ENCODE results near the gene FER. TPM values are rescaled to one million over a fixed set of nuclear protein-coding genes. Genes with fewer than 3 reads are reported as not detected.

Gene FER
- total RNA-seq, 2 experiments from 2014 or later, result 14.2 to 15.9 TPM

- TF ChIP-seq CTCF (IDR thresholded peaks at IDR 0.05), result no peak
- ChIA-PET CTCF (no interaction called here), POLR2A (no interaction called here)
- no peaks in the 10 kb centered on the region for H3K27me3 Mint-ChIP-seq
- Histone ChIP-seq H3K27me3 (ENCODE audit: control insufficient read depth in 1 of 2, insufficient read depth in 2 of 2, low read length in 2 of 2) (no peaks in the 10 kb centered on the region), H3K4me3 (ENCODE audit: low read length) (no peak overlapping the region), H3K27ac (ENCODE audit: low read depth in 1 of 2, low read length in 2 of 2) (no peak overlapping the region), H3K9me3 (ENCODE audit: control insufficient read depth in 1 of 2, insufficient read depth in 1 of 2, low read length in 2 of 2) (no peaks in the 10 kb centered on the region), H3K36me3 (ENCODE audit: insufficient read depth, low read length) (no peaks in the 10 kb centered on the region), H3K4me1 (ENCODE audit: insufficient read depth, low read length) (no peaks in the 10 kb centered on the region)
- no peak overlapping the region for H3K27ac Mint-ChIP-seq
- H3K4me3 Mint-ChIP-seq, result no peak overlapping the region
- intact Hi-C loops (cut with DNase I, micrococcal nuclease), result no loop called here
- DNase-seq, result no peak
- no peaks in the 10 kb centered on the region for H3K9me3 Mint-ChIP-seq
- no peak for ATAC-seq (ENCODE audit: poor library complexity)
- peaks cover 6% of the 10 kb centered on the region for H3K36me3 Mint-ChIP-seq (ENCODE audit: low read depth)
- H3K4me1 Mint-ChIP-seq (ENCODE audit: low read depth), result no peaks in the 10 kb centered on the region
Observed at GRCh38 chr5:109177227-109177626, 429.5 kb downstream of the FER start.

- CTCF ChIA-PET, result no interaction called here
- no peaks in the 10 kb centered on the region for H3K36me3 ChIP-seq (ENCODE audit: insufficient read depth, low read length)
- ATAC-seq (ENCODE audit: poor library complexity), result no peak
- no peaks in the 10 kb centered on the region for H3K4me1 ChIP-seq (ENCODE audit: insufficient read depth, low read length)
- POLR2A ChIA-PET, result no interaction called here
- no peak overlapping the region for H3K4me3 ChIP-seq (ENCODE audit: low read length)
- intact Hi-C loops (cut with DNase I, micrococcal nuclease), result no loop called here
- Mint-ChIP-seq H3K27ac (no peak overlapping the region), H3K9me3 (no peaks in the 10 kb centered on the region), H3K4me1 (ENCODE audit: low read depth) (no peaks in the 10 kb centered on the region), H3K4me3 (no peak overlapping the region), H3K27me3 (no peaks in the 10 kb centered on the region), H3K36me3 (ENCODE audit: low read depth) (peaks cover 8% of the 10 kb centered on the region)
- no peaks in the 10 kb centered on the region for H3K9me3 ChIP-seq (ENCODE audit: control insufficient read depth in 1 of 2, insufficient read depth in 1 of 2, low read length in 2 of 2)
- H3K27ac ChIP-seq (ENCODE audit: low read depth in 1 of 2, low read length in 2 of 2), result no peak overlapping the region
- H3K27me3 ChIP-seq (ENCODE audit: control insufficient read depth in 1 of 2, insufficient read depth in 2 of 2, low read length in 2 of 2), result no peaks in the 10 kb centered on the region
- no peak for TF ChIP-seq CTCF (IDR thresholded peaks at IDR 0.05)
- DNase-seq, result no peak
Observed at GRCh38 chr5:109177782-109178181, 430.1 kb downstream of the FER start.

- Mint-ChIP-seq H3K4me3 (no peak overlapping the region), H3K9me3 (no peaks in the 10 kb centered on the region), H3K27ac (no peak overlapping the region), H3K36me3 (ENCODE audit: low read depth) (peaks cover 20% of the 10 kb centered on the region), H3K4me1 (ENCODE audit: low read depth) (no peaks in the 10 kb centered on the region), H3K27me3 (no peaks in the 10 kb centered on the region)
- Histone ChIP-seq H3K27ac (ENCODE audit: low read depth in 1 of 2, low read length in 2 of 2) (no peak overlapping the region), H3K4me1 (ENCODE audit: insufficient read depth, low read length) (no peaks in the 10 kb centered on the region), H3K27me3 (ENCODE audit: control insufficient read depth in 1 of 2, insufficient read depth in 2 of 2, low read length in 2 of 2) (no peaks in the 10 kb centered on the region), H3K9me3 (ENCODE audit: control insufficient read depth in 1 of 2, insufficient read depth in 1 of 2, low read length in 2 of 2) (no peaks in the 10 kb centered on the region), H3K4me3 (ENCODE audit: low read length) (no peak overlapping the region), H3K36me3 (ENCODE audit: insufficient read depth, low read length) (no peaks in the 10 kb centered on the region)
- ChIA-PET CTCF (no interaction called here), POLR2A (no interaction called here)
- no peak for TF ChIP-seq CTCF (IDR thresholded peaks at IDR 0.05)
- intact Hi-C loops (cut with DNase I, micrococcal nuclease), result loop anchor here in 1 of 2 experiments (10.0 kb wide), 1 partner anchor 254 kb away; no protein-coding TSS in a partner anchor
- DNase-seq (no peak), ATAC-seq (ENCODE audit: poor library complexity) (no peak)
Observed at GRCh38 chr5:109180668-109181067, 433.0 kb downstream of the FER start.
